GM12875 (cell line): ENCODE measurements around the gene SPAG17.

Experiments
- H3K4me3 ChIP-seq: one replicate; pipeline ENCODE4 v1.5.1; 2011; ENCODE audit warnings: low read depth, low read length, control low read depth
- CTCF ChIP-seq: IDR thresholded peaks from 2 replicates; pipeline ENCODE4 v1.5.1; 2011; ENCODE audit warnings: low read depth, mild to moderate bottlenecking, control low read depth, inconsistent platforms, low read length, moderate library complexity, borderline replicate concordance; ENCODE audit not compliant: insufficient read depth

Gene SPAG17

DNA sequence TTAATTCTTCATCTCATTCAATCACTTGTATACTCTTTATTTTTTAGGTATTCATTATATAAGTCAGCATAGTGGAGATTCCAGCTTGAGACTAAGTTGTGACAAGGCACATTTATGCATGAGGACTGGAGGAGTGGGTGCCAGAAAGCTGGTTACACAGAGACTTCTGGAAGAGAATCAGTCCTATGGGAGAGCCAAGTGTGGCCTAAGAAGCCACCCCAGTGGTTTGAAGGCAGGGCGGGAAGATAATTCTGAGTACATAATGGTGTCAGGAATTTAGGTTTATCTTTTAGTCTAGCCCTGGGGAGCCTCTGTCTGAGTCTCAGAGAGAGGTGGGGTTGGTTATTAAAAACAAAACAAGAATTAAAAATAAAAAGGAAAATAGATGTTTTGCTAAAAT, 83.0 kb downstream of the SPAG17 start:
- no peak for TF ChIP-seq CTCF
- no peak overlapping the region for H3K4me3 ChIP-seq

GRCh38 chr1:118101515-118101844, 83.5 kb downstream of the SPAG17 start:
- H3K4me3 ChIP-seq = no peak overlapping the region
- TF ChIP-seq CTCF = no peak

DNA sequence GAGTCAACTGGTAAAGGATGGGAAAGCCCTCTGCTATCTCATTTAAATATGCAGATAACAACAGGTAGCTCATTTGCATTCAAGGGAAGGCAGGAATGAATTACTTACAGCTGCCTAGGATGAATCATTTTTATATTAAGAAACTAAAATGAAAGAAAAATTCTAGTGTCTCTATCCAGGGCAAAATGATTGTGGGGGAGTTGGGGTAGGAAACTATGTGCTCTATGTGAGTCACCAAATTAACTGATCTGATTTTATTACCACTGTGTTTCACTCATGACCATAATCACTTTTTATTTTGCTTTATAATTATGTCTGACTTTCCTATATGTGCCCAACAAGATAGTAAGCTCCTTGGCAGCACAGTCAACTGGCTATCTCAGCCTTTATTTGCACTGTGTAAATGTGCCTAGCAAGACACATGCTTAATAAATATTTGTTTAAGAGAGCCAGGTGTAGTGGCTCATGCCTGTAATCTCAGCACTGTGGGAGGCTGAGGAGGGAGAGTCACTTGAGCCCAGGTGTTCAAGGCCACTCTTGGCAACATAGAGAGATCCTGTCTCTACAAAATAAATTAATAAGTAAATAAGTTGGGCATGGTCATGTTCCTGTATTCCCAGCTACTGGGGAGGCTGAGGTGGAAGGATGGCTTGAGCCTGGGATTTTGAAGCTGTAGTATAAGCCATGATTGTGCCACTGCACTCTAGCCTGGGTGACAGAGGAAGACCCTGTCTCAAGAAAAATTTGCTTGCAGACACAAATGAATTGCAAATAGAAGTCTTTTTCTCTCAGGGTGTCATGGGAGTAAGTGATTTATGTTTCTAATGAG, 84.1 kb downstream of the SPAG17 start:
- no peak for TF ChIP-seq CTCF

DNA sequence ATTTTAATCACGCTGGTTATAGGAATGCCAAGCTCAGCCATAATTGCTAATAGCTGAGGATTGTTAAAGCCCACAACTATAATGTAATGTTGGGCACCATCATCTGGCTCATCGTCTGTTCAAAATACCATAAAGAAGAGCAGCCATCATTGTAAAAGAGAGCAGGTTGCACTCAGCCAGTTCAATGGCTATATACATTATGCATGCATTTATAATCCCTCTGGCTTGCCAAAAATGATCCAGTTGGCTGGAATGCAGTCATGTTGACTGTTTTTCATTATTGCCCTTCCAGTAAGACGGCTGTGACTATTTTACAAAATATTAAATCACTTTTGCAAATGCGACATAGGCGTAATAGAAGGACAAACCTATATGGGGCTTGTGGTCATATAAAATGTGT, 85.3 kb downstream of the SPAG17 start:
- no peak overlapping the region for H3K4me3 ChIP-seq

More for the DNA sequence above, 84.1 kb downstream of the SPAG17 start:
- H3K4me3 ChIP-seq = no peak overlapping the region

GRCh38 chr1:118097622-118098348, 87.2 kb downstream of the SPAG17 start:
- TF ChIP-seq CTCF = no peak
- no peak overlapping the region for H3K4me3 ChIP-seq

More for the DNA sequence above, 85.3 kb downstream of the SPAG17 start:
- TF ChIP-seq CTCF = no peak

GRCh38 chr1:118093017-118093416, 92.0 kb downstream of the SPAG17 start:
- no peak for TF ChIP-seq CTCF
- no peak overlapping the region for H3K4me3 ChIP-seq

- H3K4me3 ChIP-seq = no peak overlapping the region
- TF ChIP-seq CTCF = no peak
Measured at GRCh38 chr1:118090130-118090529, 94.9 kb downstream of the SPAG17 start.
